Left ventricle myocardium inferior (tissue), 1 donor: Measurements from ENCODE around the gene APOBEC4. TPM values are rescaled to one million over a fixed set of nuclear protein-coding genes. Genes with fewer than 3 reads are reported as not detected.

Source experiments
- DNase-seq: peaks from one replicate; pipeline ENCODE4 v3.0.0-alpha.2; 2020
- H3K27ac ChIP-seq: fragments of 200-600 bp; replicated peaks from 2 replicates; pipeline ENCODE4 v1.8.0; 2021
- H3K27me3 ChIP-seq: fragments of 200-600 bp; 2 replicates; pipeline ENCODE4 v1.8.0; 2021; ENCODE audit warnings: low read depth
- H3K36me3 ChIP-seq: fragments of 200-600 bp; 2 replicates; pipeline ENCODE4 v1.8.0; 2021
- H3K4me1 ChIP-seq: fragments of 200-600 bp; 2 replicates; pipeline ENCODE4 v1.8.0; 2021
- H3K4me3 ChIP-seq: fragments of 200-600 bp; 2 replicates; pipeline ENCODE4 v1.8.0; 2021; ENCODE audit warnings: mild to moderate bottlenecking, moderate library complexity
- H3K9me3 ChIP-seq: fragments of 200-600 bp; replicated peaks from 2 replicates; pipeline ENCODE4 v1.8.0; 2021
- intact Hi-C: fragments of 100-400 bp; cut with micrococcal nuclease; formaldehyde crosslinking; loops from one replicate; pipeline ENCODE4 v1.11.0; 2022
- total RNA-seq: library from RNA; stranded (reverse); fragmentation: NEBNext Ultra II Directional; extraction: Animal tissue kit (Norgen Biotek cat#: 25700); gene quantifications from one replicate; pipeline ENCODE4 v1.2.1, GENCODE V29; 2021
- TF ChIP-seq, protein P1 (sequence below): fragments of 200-600 bp; IDR thresholded peaks from 2 replicates; pipeline ENCODE4 v1.8.0; 2021; ENCODE audit warnings: antibody characterized with exemption, mild to moderate bottlenecking, borderline replicate concordance
- donor health status: DM: no; HTN: yes; CAD: no; lungs with severe emphysema.

Gene APOBEC4
- total RNA-seq, 1 donor from 2014 or later = 0.11 TPM

DNA sequence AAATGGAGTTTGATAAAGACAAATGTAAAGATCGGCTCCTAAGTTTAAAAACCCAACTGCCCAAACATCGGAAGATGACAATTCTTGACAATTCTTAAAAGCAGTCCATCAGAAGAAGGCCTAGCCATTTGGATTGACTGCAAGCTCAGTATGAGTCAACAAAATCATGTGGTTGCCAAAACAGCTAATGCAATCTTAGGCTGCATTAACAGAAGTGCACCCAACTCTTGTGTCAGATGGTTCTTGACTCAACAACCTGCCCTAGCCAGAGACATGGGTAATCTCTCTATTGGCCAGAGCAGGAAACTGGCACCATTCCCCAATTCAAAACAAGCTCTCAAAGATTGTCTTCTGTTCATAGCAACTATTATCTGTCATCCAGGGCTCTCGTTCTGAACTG lies 53.0 kb downstream of the APOBEC4 start:
- Histone ChIP-seq H3K4me3 (no peak overlapping the region), H3K9me3 (no peaks in the 10 kb centered on the region), H3K27ac (no peak overlapping the region), H3K4me1 (peaks cover 9% of the 10 kb centered on the region), H3K36me3 (no peaks in the 10 kb centered on the region), H3K27me3 (no peaks in the 10 kb centered on the region)
- TF ChIP-seq, protein P1, sequence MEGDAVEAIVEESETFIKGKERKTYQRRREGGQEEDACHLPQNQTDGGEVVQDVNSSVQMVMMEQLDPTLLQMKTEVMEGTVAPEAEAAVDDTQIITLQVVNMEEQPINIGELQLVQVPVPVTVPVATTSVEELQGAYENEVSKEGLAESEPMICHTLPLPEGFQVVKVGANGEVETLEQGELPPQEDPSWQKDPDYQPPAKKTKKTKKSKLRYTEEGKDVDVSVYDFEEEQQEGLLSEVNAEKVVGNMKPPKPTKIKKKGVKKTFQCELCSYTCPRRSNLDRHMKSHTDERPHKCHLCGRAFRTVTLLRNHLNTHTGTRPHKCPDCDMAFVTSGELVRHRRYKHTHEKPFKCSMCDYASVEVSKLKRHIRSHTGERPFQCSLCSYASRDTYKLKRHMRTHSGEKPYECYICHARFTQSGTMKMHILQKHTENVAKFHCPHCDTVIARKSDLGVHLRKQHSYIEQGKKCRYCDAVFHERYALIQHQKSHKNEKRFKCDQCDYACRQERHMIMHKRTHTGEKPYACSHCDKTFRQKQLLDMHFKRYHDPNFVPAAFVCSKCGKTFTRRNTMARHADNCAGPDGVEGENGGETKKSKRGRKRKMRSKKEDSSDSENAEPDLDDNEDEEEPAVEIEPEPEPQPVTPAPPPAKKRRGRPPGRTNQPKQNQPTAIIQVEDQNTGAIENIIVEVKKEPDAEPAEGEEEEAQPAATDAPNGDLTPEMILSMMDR = no peak
- no peak for DNase-seq
- intact Hi-C loops = loop anchor here (10.0 kb wide), 1 partner anchor 135 kb away; no protein-coding TSS in a partner anchor

DNA sequence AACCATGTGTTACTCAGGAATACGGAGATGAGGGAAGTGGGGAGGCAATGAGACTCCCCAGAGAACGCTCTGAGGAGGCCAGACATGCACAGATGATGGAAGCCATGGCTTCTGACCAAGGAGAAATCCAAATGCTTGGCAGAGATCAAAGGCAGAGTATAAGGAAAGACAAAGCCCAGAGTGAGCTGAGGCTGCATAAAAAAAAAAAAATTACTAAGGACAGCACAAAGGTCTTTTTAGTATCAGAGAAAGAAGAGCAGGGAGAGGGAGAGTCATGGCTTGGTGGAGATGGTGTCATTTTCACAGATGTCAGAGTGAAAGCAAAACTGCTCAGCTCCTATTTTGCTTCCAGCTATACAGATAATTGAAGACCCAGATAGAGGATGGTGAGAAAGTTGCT lies 54.7 kb downstream of the APOBEC4 start:
- Histone ChIP-seq H3K27ac (peak overlapping the region; percentile 29), H3K36me3 (no peaks in the 10 kb centered on the region), H3K4me1 (peaks cover 9% of the 10 kb centered on the region), H3K4me3 (no peak overlapping the region), H3K9me3 (no peaks in the 10 kb centered on the region), H3K27me3 (no peaks in the 10 kb centered on the region)
- TF ChIP-seq, protein P1 = no peak
- intact Hi-C loops = no loop called here
- DNase-seq = no peak

DNA sequence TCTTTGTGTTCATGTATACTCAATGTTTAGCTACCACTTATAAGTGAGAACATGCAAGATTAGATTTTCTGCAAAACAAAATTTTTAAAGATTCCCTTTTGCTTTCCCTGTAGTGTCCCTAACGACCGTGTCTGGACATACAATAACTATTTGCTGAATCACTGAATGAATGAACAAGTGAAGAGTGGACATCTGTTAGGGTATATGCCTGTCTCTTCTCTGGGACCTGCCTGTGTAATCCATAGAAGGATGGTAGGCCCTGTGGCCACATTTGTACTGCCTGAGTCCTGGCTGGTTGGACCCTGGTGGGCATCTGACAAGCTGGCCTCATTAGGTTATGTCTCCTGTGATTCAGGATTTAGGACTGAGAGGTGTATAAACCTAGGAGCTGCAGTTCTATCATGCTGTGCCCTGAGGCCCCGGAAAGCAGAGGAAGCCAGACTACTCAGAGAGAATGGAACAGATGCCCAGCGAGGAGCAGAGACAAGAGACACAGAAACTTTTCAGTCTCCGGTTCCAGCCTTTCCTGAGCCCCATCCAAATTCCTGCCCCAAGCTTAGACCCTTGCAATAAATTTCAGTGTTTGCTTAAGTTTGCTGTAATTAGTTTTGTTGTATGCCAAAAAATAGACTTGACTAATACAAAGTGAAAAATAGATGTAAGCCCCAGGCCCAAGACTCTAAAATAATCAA lies 55.3 kb downstream of the APOBEC4 start:
- H3K4me1 ChIP-seq = peaks cover 9% of the 10 kb centered on the region
- TF ChIP-seq, protein P1 = no peak
- H3K9me3 ChIP-seq = no peaks in the 10 kb centered on the region
- no peaks in the 10 kb centered on the region for H3K36me3 ChIP-seq
- H3K27ac ChIP-seq = peak overlapping the region; percentile 29
- intact Hi-C loops = no loop called here
- no peak overlapping the region for H3K4me3 ChIP-seq
- no peak for DNase-seq
- H3K27me3 ChIP-seq = no peaks in the 10 kb centered on the region

- H3K27me3 ChIP-seq = no peaks in the 10 kb centered on the region
- intact Hi-C loops = no loop called here
- TF ChIP-seq, protein P1 = no peak
- no peaks in the 10 kb centered on the region for H3K9me3 ChIP-seq
- peaks cover 9% of the 10 kb centered on the region for H3K4me1 ChIP-seq
- H3K36me3 ChIP-seq = no peaks in the 10 kb centered on the region
- no peak for DNase-seq
- no peak overlapping the region for H3K27ac ChIP-seq
- H3K4me3 ChIP-seq = no peak overlapping the region
These were observed 56.6 kb downstream of the APOBEC4 start for GRCh38 chr1:183596500-183596899.

Other genes starting within 250 kb of the APOBEC4 start
- gene NMNAT2, start 234.9 kb downstream of the APOBEC4 start, total RNA-seq = 3.4 TPM
- gene SMG7, start 180.8 kb downstream of the APOBEC4 start, total RNA-seq = 41.6 TPM
- gene NCF2, start 62.9 kb downstream of the APOBEC4 start, total RNA-seq = 4.5 TPM
- 33.6 TPM for gene ARPC5, start 17.5 kb downstream of the APOBEC4 start, total RNA-seq
- 19.4 TPM for gene RGL1, start 151.8 kb upstream of the APOBEC4 start, total RNA-seq